GM23248 (cell line): ENCODE data around the gene ADAT3. TPM values are rescaled to one million over a fixed set of nuclear protein-coding genes. Genes with fewer than 3 reads are reported as not detected.

Experiments
- DNase-seq: peaks from one replicate; pipeline ENCODE4 v3.0.0-alpha.2; 2015
- H2AFZ ChIP-seq: fragments of 200-600 bp; sonication (generic); 2 replicates; pipeline ENCODE4 v1.6.1; 2016; ENCODE audit warnings: antibody characterized with exemption
- H3F3A ChIP-seq: fragments of 200-600 bp; sonication (generic); 2 replicates; pipeline ENCODE4 v1.6.1; 2016; ENCODE audit warnings: mild to moderate bottlenecking, antibody characterized with exemption, mixed run types; ENCODE audit not compliant: insufficient read depth
- H3K27ac ChIP-seq: fragments of 200-600 bp; sonication (generic); 2 replicates; pipeline ENCODE4 v1.5.1; 2016; ENCODE audit warnings: mild to moderate bottlenecking
- H3K27me3 ChIP-seq: fragments of 200-600 bp; sonication (generic); replicated peaks from 2 replicates; pipeline ENCODE4 v1.6.1; 2016; ENCODE audit warnings: mild to moderate bottlenecking; ENCODE audit not compliant: insufficient read depth
- H3K36me3 ChIP-seq: fragments of 200-600 bp; sonication (generic); 2 replicates; pipeline ENCODE4 v1.6.1; 2016; ENCODE audit warnings: low read depth, mild to moderate bottlenecking
- H3K4me1 ChIP-seq: fragments of 200-600 bp; sonication (generic); 2 replicates; pipeline ENCODE4 v1.6.1; 2016; ENCODE audit warnings: mild to moderate bottlenecking; ENCODE audit not compliant: insufficient read depth
- H3K4me2 ChIP-seq: fragments of 200-600 bp; sonication (generic); one replicate; pipeline ENCODE4 v1.6.1; 2016; ENCODE audit warnings: mild to moderate bottlenecking; ENCODE audit not compliant: unreplicated experiment
- H3K4me3 ChIP-seq: fragments of 200-600 bp; sonication (generic); 2 replicates; pipeline ENCODE4 v1.5.1; 2016; ENCODE audit warnings: mild to moderate bottlenecking
- H3K79me2 ChIP-seq: fragments of 200-600 bp; sonication (generic); 2 replicates; pipeline ENCODE4 v1.6.1; 2016; ENCODE audit warnings: mild to moderate bottlenecking; ENCODE audit not compliant: insufficient read depth
- H3K9ac ChIP-seq: fragments of 200-600 bp; sonication (generic); 2 replicates; pipeline ENCODE4 v1.6.1; 2016; ENCODE audit warnings: mild to moderate bottlenecking
- H3K9me2 ChIP-seq: fragments of 200-600 bp; sonication (generic); 2 replicates; pipeline ENCODE4 v1.6.1; 2016; ENCODE audit warnings: mixed run types, mild to moderate bottlenecking, moderate library complexity; ENCODE audit not compliant: insufficient read depth
- H3K9me3 ChIP-seq: fragments of 200-600 bp; sonication (generic); one replicate; pipeline ENCODE4 v1.6.1; 2017; ENCODE audit warnings: low read depth
- H4K20me1 ChIP-seq: fragments of 200-600 bp; sonication (generic); 2 replicates; pipeline ENCODE4 v1.6.0; 2016; ENCODE audit not compliant: insufficient read depth
- EZH2 ChIP-seq: fragments of 200-600 bp; sonication (generic); IDR thresholded peaks from 2 replicates; pipeline ENCODE4 v1.6.1; 2018; ENCODE audit warnings: antibody characterized with exemption, mild to moderate bottlenecking; ENCODE audit not compliant: insufficient read depth, poor library complexity, severe bottlenecking
- EZH2phosphoT487 ChIP-seq: fragments of 200-600 bp; sonication (generic); IDR thresholded peaks from 2 replicates; pipeline ENCODE4 v1.6.1; 2018; ENCODE audit warnings: antibody characterized with exemption, moderate library complexity, mild to moderate bottlenecking, low read depth; ENCODE audit not compliant: insufficient read depth
- WGBS, 2 experiments: methylation state at CpG; one replicate each; pipeline ENCODE4 v1.1.6; 2015 to 2017; ENCODE audit warnings: low lambda C conversion rate in 2 of 2, low coverage in 1 of 2; ENCODE audit errors: missing lambda C conversion rate in 2 of 2; 5-methylcytosine and 5-hydroxymethylcytosine counted together
- in situ Hi-C: fragments of 300-500 bp; cut with MboI; formaldehyde crosslinking; loops from 2 replicates; pipeline ENCODE4 v1.15.0; 2020
- polyA plus RNA-seq: library from polyadenylated mRNA; unstranded; fragments of >200 nt; fragmentation: Nextera tagmentation; extraction: Ambion mirVana; gene quantifications from 2 replicates; pipeline ENCODE4 v1.2.1, GENCODE V29; 2016
- total RNA-seq: library from RNA; depleted of rRNA; stranded (reverse); fragments of >200 nt; shearing (Covaris generic); gene quantifications from 2 replicates; pipeline ENCODE4 v1.2.3, GENCODE V29; 2014

The ADAT3 gene
- total and polyA plus RNA-seq, 2 experiments from 2014 or later = 0.22 to 3.2 TPM

- WGBS, 2 experiments = 91 to 92% methylated on average over 40 to 43 of the region's 43 CpGs
- Histone ChIP-seq H3K9me2 (no peaks in the 10 kb centered on the region), H4K20me1 (no peaks in the 10 kb centered on the region), H3K4me3 (no peak overlapping the region), H2AFZ (no peak overlapping the region), H3F3A (0 out of 2 replicates have a peak, but pooled peaks cover 10% of the 10 kb centered on the region), H3K9me3 (no peaks in the 10 kb centered on the region), H3K79me2 (peaks cover 66% of the 10 kb centered on the region), H3K4me1 (peaks cover 6% of the 10 kb centered on the region; the same call in 1 of the 2 replicates), H3K4me2 (no peak overlapping the region), H3K27ac (no peak overlapping the region), H3K27me3 (no peaks in the 10 kb centered on the region), H3K9ac (no peak overlapping the region), H3K36me3 (no peaks in the 10 kb centered on the region)
- in situ Hi-C loops = no loop called here
- TF ChIP-seq EZH2 (no peak), EZH2phosphoT487 (no peak)
- DNase-seq = peak; percentile 32
Observed at GRCh38 chr19:1907563-1908363, 2.6 kb downstream of the ADAT3 start.

- no peak for DNase-seq
Observed at GRCh38 chr19:1908364-1908678, 3.1 kb downstream of the ADAT3 start.

GRCh38 chr19:1909761-1910080 lies 4.5 kb downstream of the ADAT3 start:
- H3K4me1 ChIP-seq = peaks cover 6% of the 10 kb centered on the region; the same call in 1 of the 2 replicates
- TF ChIP-seq EZH2phosphoT487 (no peak), EZH2 (no peak)
- peak overlapping the region; percentile 54 for H3K27ac ChIP-seq
- no peak overlapping the region for H2AFZ ChIP-seq
- in situ Hi-C loops = no loop called here
- H4K20me1 ChIP-seq = no peaks in the 10 kb centered on the region
- peaks cover 84% of the 10 kb centered on the region for H3K79me2 ChIP-seq
- no peak overlapping the region for H3K4me3 ChIP-seq
- H3K36me3 ChIP-seq = no peaks in the 10 kb centered on the region
- H3K9me3 ChIP-seq = no peaks in the 10 kb centered on the region
- H3K4me2 ChIP-seq = no peak overlapping the region
- H3K9ac ChIP-seq = peak overlapping the region; percentile 33; the same call in 1 of the 2 replicates
- H3K9me2 ChIP-seq = no peaks in the 10 kb centered on the region
- DNase-seq = no peak
- WGBS, 2 experiments = 48 to 51% methylated on average over 10 of the region's 10 CpGs
- H3F3A ChIP-seq = no peaks in the 10 kb centered on the region
- no peaks in the 10 kb centered on the region for H3K27me3 ChIP-seq

More at GRCh38 chr19:1908364-1908678, 3.1 kb downstream of the ADAT3 start:
- Histone ChIP-seq H2AFZ (no peak overlapping the region), H3K27ac (no peak overlapping the region), H3K4me3 (no peak overlapping the region), H3F3A (0 out of 2 replicates have a peak, but pooled peaks cover 7% of the 10 kb centered on the region), H3K9me3 (no peaks in the 10 kb centered on the region), H3K4me2 (no peak overlapping the region), H3K79me2 (peaks cover 72% of the 10 kb centered on the region), H3K27me3 (no peaks in the 10 kb centered on the region), H3K4me1 (peaks cover 6% of the 10 kb centered on the region; the same call in 1 of the 2 replicates), H3K9me2 (no peaks in the 10 kb centered on the region), H3K9ac (no peak overlapping the region), H3K36me3 (no peaks in the 10 kb centered on the region), H4K20me1 (no peaks in the 10 kb centered on the region)
- in situ Hi-C loops = no loop called here
- WGBS, 2 experiments = 85 to 90% methylated on average over 13 of the region's 13 CpGs
- TF ChIP-seq EZH2 (no peak), EZH2phosphoT487 (no peak)

GRCh38 chr19:1910177-1910576 lies 5.0 kb downstream of the ADAT3 start:
- Histone ChIP-seq H2AFZ (no peak overlapping the region), H4K20me1 (no peaks in the 10 kb centered on the region), H3K27me3 (no peaks in the 10 kb centered on the region), H3K4me2 (no peak overlapping the region), H3K36me3 (no peaks in the 10 kb centered on the region), H3K9me2 (no peaks in the 10 kb centered on the region), H3K9me3 (no peaks in the 10 kb centered on the region), H3K79me2 (peaks cover 84% of the 10 kb centered on the region), H3K4me1 (peaks cover 6% of the 10 kb centered on the region; the same call in 1 of the 2 replicates), H3F3A (no peaks in the 10 kb centered on the region), H3K9ac (peak overlapping the region; percentile 33; the same call in 1 of the 2 replicates), H3K4me3 (no peak overlapping the region), H3K27ac (peak overlapping the region; percentile 54)
- in situ Hi-C loops = no loop called here
- WGBS, 2 experiments = 47 to 53% methylated on average over 10 of the region's 10 CpGs
- peak; percentile 68 for DNase-seq
- TF ChIP-seq EZH2 = no peak
- no peak for TF ChIP-seq EZH2phosphoT487
